ENCODE data around the gene DDAH2.

- TF ChIP-seq POLR2AphosphoS5 (IDR thresholded peaks at IDR 0.05) = no peak
- no peak for TF ChIP-seq CTCF (IDR thresholded peaks at IDR 0.05)
- TF ChIP-seq POLR2A (IDR thresholded peaks at IDR 0.05) = no peak
- no peak for TF ChIP-seq EP300 (IDR thresholded peaks at IDR 0.05)
Measured at GRCh38 chr6:31715022-31715958, 13.8 kb downstream of the DDAH2 start, which contains the start of gene LY6G6D.

Data from sigmoid colon (tissue), 4 donors.